22Rv1 (cell line): Measurements from ENCODE around the gene ZNF286A.
"Not testable (repeated sequence)": the region's sequence is repeated elsewhere in the genome, so short reads cannot be mapped to it uniquely, and the experiment has no call there.

Experiments
- CTCF ChIP-seq: fragments of 450-650 bp; IDR thresholded peaks from 2 replicates; pipeline ENCODE4 v1.5.1; 2017; ENCODE audit warnings: mild to moderate bottlenecking
- ZFX ChIP-seq: fragments of 450-650 bp; IDR thresholded peaks from 2 replicates; pipeline ENCODE4 v1.6.1; 2017; ENCODE audit warnings: antibody characterized with exemption, borderline replicate concordance

DNA sequence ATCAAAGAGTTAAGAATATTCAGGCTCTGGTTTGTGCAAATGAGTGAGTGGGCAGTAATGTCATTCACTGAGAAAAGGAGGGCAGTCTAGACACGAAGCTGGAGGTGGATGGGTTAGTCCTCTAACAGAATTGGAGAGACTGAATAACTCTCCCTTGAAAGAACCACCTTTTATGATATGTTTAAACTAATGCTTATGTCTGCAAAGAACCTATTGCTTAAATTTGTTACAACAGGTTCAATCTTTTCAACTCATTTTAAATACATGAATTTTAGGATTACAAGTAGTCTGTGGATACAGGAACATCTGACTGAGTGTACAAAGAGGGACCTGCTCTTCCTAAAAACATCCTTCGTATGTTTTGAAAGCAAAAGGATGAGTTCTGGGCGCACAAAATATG lies 585 bp upstream of the ZNF286A start:
- not testable (repeated sequence) for TF ChIP-seq CTCF, ZFX
